Stimulated activated CD8-positive, alpha-beta memory T cell treated with anti-CD3 and anti-CD28 coated beads, Interleukin-7, amount 100 ng/mL, for 1 hour (primary cell): ENCODE results near the gene PITRM1.
A peak's percentile ranks its signal among the peaks of the same experiment; 100 is the strongest.

Source experiments
- DNase-seq, 2 donors: peaks; one replicate each; pipeline ENCODE4 v3.0.0-alpha.2; 2020; ENCODE audit warnings: low read depth in 2 of 2

Gene PITRM1

DNA sequence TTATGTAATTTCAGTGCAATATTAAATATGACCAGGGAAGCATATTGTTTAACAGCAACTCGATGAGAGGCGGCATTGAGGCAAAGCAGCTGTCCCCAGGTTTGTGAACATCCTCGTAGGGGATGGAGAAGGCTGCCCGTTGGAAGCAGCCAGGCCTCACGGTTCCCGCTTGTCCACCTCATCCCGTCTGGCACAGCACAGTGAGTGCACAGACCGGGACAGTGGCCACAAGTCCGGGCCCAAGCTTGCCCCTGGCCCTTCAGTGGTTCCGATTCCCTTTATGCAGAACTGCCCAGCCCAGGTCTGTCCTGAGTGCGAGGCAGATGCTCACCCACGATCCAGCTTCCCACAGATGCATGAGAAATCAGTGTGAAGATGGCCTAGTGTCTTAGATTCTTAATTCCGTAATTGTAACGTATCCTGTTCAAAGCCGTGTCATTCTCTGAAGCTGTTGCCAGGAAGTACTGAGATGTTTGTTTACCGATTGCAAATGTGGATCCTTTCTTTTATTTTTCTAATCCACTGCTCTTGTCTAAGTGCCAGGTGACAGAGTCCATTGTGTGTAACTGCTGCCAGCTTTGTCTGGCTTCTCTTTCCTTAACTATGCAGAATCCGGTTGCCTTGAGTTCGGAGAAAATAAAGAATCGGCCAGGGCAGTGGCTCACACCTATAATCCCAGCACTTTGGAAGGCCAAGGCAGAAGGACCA lies 69.7 kb downstream of the PITRM1 start:
- DNase-seq = no peak

DNA sequence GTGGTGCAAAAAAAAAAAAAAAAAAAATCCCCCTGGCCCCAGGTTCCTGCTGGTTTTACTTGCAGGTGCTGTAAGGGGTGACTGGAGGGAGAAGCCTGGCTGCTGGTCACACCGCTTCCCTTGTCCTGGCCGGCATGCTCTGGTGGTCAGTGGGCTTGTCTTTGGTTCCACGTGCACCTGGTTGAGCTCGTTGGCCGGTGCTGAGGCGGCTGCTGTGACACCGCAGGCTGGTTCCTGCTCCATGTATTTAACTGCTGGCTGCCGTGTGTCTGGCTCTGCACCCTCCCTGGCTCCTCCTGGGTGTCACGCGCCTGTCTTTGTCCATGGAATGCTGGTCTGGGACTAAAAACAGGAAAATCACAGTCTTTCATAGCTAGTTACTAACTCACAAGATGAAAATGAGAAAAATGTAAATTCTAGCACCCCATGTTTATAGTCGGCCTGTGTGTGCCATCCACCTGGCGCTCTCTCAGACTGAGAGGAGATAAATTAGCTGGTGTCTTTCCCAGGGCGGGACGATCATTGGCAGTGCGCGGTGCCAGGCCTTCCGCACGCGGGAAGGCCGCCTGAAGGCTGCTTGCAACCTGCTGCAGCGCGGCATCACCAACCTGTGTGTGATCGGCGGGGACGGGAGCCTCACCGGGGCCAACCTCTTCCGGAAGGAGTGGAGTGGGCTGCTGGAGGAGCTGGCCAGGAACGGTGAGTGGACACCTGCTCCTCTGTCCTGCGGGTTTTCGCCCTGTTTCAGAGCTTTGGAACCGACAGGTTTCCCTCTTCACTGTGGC lies 71.5 kb downstream of the PITRM1 start:
- DNase-seq = no peak

DNA sequence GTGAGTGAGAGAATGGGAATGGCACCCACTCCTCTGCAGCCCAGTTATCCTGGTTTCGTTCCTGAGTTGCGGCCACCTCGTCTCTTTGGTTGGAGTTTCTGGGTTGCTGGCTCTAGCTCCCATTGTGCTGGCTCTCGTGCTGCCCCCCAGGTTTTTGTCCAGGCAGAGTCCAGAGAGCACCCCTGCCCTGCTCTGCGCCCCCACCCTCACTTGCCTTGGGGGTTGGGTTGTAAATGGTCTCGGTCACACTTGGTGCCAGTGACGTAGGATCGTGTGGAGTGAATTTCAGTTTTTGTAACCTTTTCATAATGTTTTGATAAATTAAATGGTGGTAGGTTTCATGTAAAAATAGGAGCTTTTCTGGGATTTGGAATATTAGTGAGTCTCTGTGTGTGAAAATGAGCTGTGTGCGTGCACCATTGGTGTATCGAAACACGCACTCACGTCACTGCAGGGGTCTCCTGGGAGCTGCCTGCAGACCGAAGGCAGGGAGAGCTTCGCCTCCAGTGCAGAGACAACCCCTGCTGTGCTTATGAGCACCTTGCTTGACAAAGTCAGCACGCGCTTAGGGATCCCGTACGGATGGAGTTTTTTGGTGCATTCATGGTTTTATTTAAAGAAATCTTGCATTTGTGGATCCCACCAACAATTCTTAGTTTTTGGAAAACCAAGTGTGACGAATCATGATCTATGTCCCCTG lies 72.3 kb downstream of the PITRM1 start:
- DNase-seq = no peak

DNA sequence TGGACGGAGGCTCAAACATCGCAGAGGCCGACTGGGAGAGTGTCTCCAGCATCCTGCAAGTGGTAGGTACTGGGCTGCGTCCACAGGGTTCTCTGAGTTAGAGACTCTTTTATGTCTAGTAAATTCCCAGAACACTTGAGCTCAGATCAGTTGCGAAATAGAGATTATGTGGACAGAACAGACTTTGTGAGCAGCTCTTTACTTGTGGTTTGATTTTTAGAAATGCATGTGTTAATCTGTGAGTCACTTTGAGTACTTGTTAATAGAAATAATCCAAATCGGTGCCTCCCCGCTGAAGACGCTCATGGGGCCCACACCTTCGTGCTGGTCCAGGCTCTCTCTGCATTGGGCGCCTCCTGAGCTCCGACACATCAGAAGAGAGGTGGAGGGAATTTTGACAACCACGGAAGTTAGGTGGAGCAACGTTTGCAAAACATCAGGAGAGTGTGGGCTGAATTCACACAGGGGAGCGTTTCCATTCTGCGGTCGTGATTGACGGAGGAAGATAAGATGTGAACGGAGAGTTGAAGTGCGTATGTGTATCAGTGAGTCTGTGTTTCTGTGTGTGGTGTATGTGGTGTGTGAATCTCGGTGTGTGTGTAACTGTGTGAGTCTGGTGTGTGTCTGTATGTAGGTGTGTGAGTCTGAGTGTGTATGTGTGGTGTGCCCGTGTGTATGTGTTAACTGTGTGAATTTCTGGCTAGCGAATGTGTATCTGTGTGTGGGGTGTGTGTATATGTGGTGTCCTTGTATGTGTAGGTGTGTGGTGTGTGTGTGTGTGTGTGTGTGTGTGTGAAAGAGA lies 73.1 kb downstream of the PITRM1 start:
- no peak for DNase-seq

DNA sequence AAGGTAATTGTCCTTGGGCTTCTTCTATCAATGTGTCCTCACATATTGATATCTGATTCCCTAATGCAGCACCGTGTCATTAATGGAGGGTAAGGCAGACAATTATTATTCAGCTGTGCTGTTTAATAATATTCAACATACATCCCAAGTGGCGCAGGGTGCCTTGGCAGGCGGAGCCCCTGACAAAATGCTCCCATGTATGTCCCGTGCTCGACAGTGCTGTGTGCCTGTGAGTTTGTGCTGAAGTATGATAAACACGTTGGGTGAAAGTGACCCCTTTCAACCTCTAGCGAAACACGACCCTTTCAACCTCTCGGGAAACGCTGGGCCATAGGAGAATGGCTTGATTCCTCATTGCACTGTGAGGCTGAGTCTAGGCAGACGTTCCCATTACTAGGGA lies 73.9 kb downstream of the PITRM1 start:
- DNase-seq = no peak

DNA sequence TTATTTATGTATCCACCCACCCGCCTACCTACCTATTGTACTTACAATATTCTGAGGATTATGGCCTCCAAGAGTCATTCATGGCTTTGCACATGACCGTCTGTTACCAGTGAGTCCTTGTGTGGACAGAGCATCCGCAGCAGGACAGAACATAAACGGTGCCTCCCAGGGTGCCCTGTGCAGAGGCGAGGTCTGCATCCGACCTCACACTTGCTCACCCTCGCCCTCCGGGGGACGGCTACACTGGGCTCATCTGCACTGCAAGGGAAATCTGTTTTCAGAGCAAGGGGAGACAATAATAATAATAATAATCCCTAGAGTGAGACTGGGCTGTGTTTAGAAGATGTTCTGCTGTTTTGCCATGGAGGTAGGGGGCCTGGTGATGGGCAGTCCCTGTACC lies 75.4 kb downstream of the PITRM1 start:
- DNase-seq = no peak

DNA sequence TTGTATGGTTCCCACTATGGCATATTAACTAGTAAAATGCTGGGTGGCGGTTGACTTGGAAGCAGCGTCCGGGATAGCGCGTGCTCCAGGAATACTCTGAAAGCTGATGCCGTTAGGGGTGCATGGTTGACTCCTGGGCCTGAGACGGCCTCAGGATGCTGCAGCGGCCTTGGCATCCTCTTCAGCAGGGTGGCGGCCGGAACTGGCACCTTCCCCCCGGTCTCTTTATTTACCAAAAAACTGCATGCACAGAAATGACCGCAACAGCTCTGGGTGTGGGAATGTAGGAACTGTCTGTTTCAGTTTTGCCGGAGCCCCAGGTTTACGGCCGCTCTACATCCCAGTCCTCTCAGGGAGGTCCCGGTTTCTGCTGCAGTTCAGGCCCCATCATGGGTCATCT lies 76.4 kb downstream of the PITRM1 start:
- no peak for DNase-seq

DNA sequence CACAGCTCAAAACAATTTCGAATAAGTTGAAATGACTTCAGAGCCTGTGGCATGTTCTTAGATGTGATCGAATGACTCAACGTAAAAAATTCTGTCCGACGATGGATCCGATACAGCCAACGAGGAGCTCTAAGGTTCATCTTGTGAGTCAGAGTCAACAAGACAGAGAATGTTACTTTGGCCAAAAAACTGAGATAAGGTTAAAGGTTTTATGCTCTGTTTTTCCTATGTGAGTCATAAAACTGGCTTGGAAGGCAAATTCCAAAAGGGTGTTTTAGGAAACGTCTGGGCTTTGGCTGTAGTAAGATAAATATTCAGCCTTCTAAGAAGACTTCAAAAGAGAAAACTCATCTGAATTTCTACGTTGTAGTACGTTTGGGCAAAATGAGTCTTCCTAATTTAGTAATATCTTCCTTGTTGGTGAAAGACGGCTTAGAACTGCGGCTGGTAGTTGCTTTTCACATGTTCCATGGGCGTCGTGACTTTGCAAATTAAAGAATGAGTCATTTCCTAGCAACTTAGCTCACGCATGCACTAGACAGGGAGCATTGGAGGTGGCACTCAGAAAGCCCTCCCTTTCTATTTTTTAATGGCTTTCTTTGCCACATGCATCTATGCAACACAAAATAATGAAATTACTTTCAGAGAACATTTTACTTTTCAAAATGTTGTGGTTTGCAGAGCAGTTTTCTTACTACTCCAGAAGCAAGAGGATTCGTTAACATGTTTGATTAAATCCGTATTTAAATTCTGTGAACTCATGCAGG lies 77.0 kb downstream of the PITRM1 start:
- peak; percentile 4 to 18 for DNase-seq

DNA sequence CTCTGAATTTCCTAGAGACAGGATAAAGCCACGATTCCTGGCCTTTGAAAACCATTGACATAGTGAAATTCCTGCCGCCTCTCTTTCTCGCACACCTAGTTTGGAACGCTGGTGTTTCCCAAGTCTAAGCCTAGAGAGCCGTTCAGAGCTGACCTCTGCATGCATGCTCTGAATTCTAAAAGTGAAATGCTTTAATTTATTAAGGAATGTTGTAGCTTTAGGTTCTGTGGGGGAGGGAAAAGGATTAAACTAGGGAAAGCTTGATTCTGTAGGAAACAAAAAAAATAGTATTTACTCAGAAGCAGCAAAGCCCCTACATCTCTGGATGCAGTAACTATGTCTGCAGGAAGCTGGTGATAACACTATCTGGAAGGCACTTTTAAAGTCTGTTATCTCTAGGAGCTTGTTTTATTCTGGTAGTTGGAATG lies 78.0 kb downstream of the PITRM1 start:
- DNase-seq = no peak

DNA sequence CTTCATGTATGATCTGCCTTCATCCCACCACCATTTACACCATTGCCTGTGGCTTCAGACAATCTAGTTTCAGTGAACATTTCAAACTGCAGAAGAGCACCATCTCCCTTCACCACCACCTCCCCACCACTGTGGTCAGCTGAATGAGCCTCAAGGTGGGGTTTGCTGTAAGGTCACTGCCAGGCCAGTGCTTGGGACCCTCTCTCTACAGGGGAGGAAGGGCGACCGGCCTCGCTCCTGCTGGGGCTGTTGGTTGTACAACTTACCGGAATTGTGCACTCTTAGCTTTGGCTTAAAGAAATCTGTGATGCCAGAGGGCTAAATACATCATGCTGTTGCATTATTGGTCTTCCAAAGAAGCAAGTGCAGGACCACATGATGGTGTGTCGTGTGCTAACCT lies 78.6 kb downstream of the PITRM1 start:
- DNase-seq = no peak

DNA sequence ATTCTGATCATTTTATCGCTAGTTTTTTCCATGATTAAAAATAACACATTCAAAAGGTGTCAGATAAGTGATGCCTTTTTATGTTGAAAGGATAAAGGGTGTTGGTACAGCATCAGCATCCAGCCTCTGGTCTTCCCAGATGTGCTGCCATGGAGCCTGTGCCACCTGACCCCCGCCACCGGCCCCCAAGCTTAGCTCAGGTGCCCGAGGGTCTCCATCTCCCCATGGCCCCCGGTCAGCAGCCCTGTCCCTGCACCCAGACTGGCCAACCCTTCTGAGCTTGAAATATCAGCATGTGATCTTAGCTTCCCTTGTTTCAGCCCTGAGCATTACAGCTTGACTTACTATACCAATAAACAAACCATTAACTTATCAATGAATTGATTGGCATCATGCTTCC lies 80.7 kb downstream of the PITRM1 start:
- no peak for DNase-seq

DNA sequence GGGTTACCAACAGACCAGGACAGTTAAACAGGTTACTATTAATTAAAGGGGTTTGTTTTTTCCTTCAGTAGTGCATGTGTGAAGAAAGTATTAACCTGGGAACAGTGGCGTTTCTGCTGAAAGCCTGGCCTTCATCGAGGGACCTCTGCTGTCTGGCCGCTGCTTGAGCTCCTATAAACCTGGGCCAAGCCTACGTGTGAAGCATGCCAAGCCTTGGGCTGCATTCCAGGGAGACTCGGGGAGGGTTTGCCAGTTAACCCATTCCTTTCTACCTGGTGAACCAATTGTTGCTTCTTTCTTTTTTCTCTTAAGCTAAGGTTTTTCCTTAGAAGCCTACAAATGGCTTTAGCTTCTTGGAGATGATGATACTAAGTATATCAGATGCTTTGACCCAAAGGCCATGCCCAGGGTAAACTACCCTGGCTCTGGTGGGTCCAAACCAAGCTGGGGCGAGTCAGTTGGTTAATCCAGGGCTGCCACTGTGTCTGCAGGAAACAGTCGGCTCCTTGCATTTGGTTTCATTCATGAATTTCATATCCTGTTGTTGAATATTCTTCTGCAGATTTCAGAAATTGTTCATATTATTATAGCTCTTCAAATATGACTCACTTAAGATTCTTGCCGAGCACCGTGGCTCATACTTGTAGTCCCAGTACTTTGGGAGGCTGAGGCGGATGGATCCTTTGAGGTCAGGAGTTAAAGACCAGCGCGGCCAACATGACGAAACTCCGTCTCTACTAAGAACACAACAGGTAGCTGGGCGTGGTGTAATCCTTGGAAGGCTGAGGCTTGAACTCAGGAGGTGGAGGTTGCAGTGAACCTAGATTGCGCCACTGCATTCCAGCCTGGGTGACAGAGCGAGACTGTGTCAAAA lies 81.4 kb downstream of the PITRM1 start:
- no peak for DNase-seq

DNA sequence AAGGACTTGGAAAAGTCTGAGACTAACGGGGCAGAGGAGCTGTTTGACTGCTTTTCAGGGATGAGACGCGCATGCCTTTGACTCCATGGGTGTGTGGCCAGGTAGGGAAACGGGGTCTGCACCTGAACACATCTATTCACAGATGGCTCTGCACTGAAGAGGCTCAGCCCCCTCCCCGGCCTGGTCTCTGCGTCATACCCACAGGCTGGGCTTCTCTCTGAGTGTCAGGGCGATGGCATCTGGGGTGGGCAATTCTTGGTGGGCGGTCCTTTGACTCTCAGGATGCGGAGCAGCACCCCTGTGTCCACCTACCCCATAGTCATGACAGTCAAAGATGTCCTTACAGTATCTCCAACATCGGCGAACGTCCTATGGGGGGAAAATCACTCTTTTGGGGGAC lies 82.2 kb downstream of the PITRM1 start:
- no peak for DNase-seq
